IMR-90 (cell line): Measurements from ENCODE around the gene NEK6. TPM values are rescaled to one million over a fixed set of nuclear protein-coding genes. Genes with fewer than 3 reads are reported as not detected.

Experiments used
- ATAC-seq: fragments of 200-7000 bp; cut with Tn5 transposase; 2 replicates; pipeline ENCODE4 v1.9.1; 2020; ENCODE audit warnings: low read depth, mild to moderate bottlenecking, moderate library complexity
- BruUV-seq: library from RNA; stranded (reverse); fragments of 400-500 nt; replicated peaks from 2 replicates; lab custom pipeline; 2021; lab: Mats Ljungman, UMichigan
- CTCF ChIA-PET: fragments of 300-600 bp; formaldehyde crosslinking; extraction: SDS; loops from one replicate; lab custom pipeline; 2021; ENCODE audit warnings: antibody characterized with exemption; lab: Yijun Ruan, JAX
- POLR2A ChIA-PET: fragments of 300-600 bp; sonication (Branson Sonifier 250); formaldehyde crosslinking; loops from one replicate; lab custom pipeline; 2022; ENCODE audit warnings: antibody characterized with exemption; ENCODE audit not compliant: unreplicated experiment; lab: Charles Lee
- DNase-seq: peaks from one replicate; pipeline ENCODE4 v3.0.0; 2013
- H2AFZ ChIP-seq: replicated peaks from 2 replicates; pipeline ENCODE3; 2013; ENCODE audit warnings: low read length, mild to moderate bottlenecking; ENCODE audit not compliant: poor library complexity
- H2AK5ac ChIP-seq: 2 replicates; pipeline ENCODE4 v1.6.1; 2013; ENCODE audit warnings: low read depth, low read length, inconsistent platforms
- H2AK9ac ChIP-seq: replicated peaks from 2 replicates; pipeline ENCODE3; 2013; ENCODE audit warnings: mild to moderate bottlenecking, low read depth, low read length, moderate library complexity; ENCODE audit not compliant: poor library complexity
- H2BK120ac ChIP-seq: 2 replicates; pipeline ENCODE4 v1.6.1; 2013; ENCODE audit warnings: low read depth, low read length, inconsistent platforms
- H2BK15ac ChIP-seq: 3 replicates; pipeline ENCODE4 v1.6.1; 2013; ENCODE audit warnings: low read depth, low read length, inconsistent platforms
- H2BK20ac ChIP-seq: 2 replicates; pipeline ENCODE4 v1.6.1; 2013; ENCODE audit warnings: low read depth, mild to moderate bottlenecking, inconsistent platforms, low read length, moderate library complexity
- H2BK5ac ChIP-seq: 2 replicates; pipeline ENCODE4 v1.6.1; 2013; ENCODE audit warnings: mild to moderate bottlenecking, low read depth, low read length, inconsistent platforms; ENCODE audit not compliant: poor library complexity, severe bottlenecking
- H3K14ac ChIP-seq: replicated peaks from 2 replicates; pipeline ENCODE4 v1.6.1; 2013; ENCODE audit warnings: low read depth, low read length, inconsistent platforms
- H3K18ac ChIP-seq: 2 replicates; pipeline ENCODE4 v1.6.1; 2013; ENCODE audit warnings: low read depth, low read length, control low read depth
- H3K23ac ChIP-seq: 2 replicates; pipeline ENCODE4 v1.6.1; 2013; ENCODE audit warnings: low read depth, low read length, inconsistent platforms
- H3K27ac ChIP-seq: 2 replicates; pipeline ENCODE4 v1.5.1; 2013; ENCODE audit warnings: mild to moderate bottlenecking, control low read depth, low read length; ENCODE audit not compliant: insufficient read depth
- H3K27me3 ChIP-seq: 2 replicates; pipeline ENCODE4 v1.6.1; 2013; ENCODE audit warnings: low read length; ENCODE audit not compliant: control insufficient read depth, insufficient read depth
- H3K36me3 ChIP-seq: 2 replicates; pipeline ENCODE4 v1.6.1; 2013; ENCODE audit warnings: low read length, mixed read lengths; ENCODE audit not compliant: control insufficient read depth, insufficient read depth
- H3K4ac ChIP-seq: 2 replicates; pipeline ENCODE4 v1.6.1; 2013; ENCODE audit warnings: low read depth, low read length, inconsistent platforms
- H3K4me1 ChIP-seq: 2 replicates; pipeline ENCODE4 v1.6.1; 2013; ENCODE audit warnings: low read length, mixed read lengths; ENCODE audit not compliant: control insufficient read depth, insufficient read depth
- H3K4me2 ChIP-seq: 2 replicates; pipeline ENCODE4 v1.6.1; 2013; ENCODE audit warnings: low read depth, mild to moderate bottlenecking, control low read depth, low read length, moderate library complexity
- H3K4me3 ChIP-seq: 2 replicates; pipeline ENCODE4 v1.5.1; 2013; ENCODE audit warnings: low read depth, mild to moderate bottlenecking, control low read depth, low read length, moderate library complexity; ENCODE audit not compliant: insufficient read depth
- H3K56ac ChIP-seq: 2 replicates; pipeline ENCODE4 v1.6.1; 2013; ENCODE audit warnings: low read length, inconsistent platforms; ENCODE audit not compliant: insufficient read depth; ENCODE audit errors: extremely low read depth
- H3K79me1 ChIP-seq, 2 experiments: 2 replicates each; pipeline ENCODE4 v1.6.1; 2013; ENCODE audit warnings: low read length in 2 of 2, inconsistent platforms in 1 of 2, low read depth in 1 of 2
- H3K9ac ChIP-seq: 2 replicates; pipeline ENCODE4 v1.6.1; 2013; ENCODE audit warnings: low read depth, low read length, control low read depth
- H3K9me1 ChIP-seq: 2 replicates; pipeline ENCODE4 v1.6.1; 2013; ENCODE audit warnings: low read length, inconsistent platforms; ENCODE audit not compliant: insufficient read depth
- H3K9me3 ChIP-seq: 2 replicates; pipeline ENCODE4 v1.6.1; 2013; ENCODE audit warnings: low read length; ENCODE audit not compliant: control insufficient read depth, insufficient read depth
- H4K20me1 ChIP-seq: 2 replicates; pipeline ENCODE4 v1.6.1; 2013; ENCODE audit warnings: low read length, inconsistent platforms; ENCODE audit not compliant: insufficient read depth
- H4K5ac ChIP-seq: 2 replicates; pipeline ENCODE4 v1.6.1; 2013; ENCODE audit warnings: mild to moderate bottlenecking, low read depth, low read length, control low read depth
- H4K8ac ChIP-seq, 2 experiments: 2 replicates each; pipeline ENCODE4 v1.6.1; 2013; ENCODE audit warnings: low read depth in 2 of 2, low read length in 2 of 2, control low read depth in 1 of 2, inconsistent platforms in 1 of 2
- H4K91ac ChIP-seq: 2 replicates; pipeline ENCODE4 v1.6.1; 2013; ENCODE audit warnings: low read depth, low read length, inconsistent platforms; ENCODE audit not compliant: insufficient read depth
- BHLHE40 ChIP-seq: fragments of 150-350 bp; IDR thresholded peaks from 2 replicates; pipeline ENCODE4 v1.6.1; 2016; ENCODE audit warnings: mild to moderate bottlenecking, low read depth, low read length
- CEBPB ChIP-seq: IDR thresholded peaks from 2 replicates; pipeline ENCODE4 v1.6.1; 2012; ENCODE audit warnings: low read depth, low read length, improper control_type of control experiment
- CHD1 ChIP-seq: IDR thresholded peaks from 2 replicates; pipeline ENCODE4 v1.6.1; 2012; ENCODE audit warnings: low read depth, low read length, improper control_type of control experiment
- CTCF ChIP-seq: conservative IDR thresholded peaks from 2 replicates; pipeline ENCODE4 v1.5.1; 2012; ENCODE audit warnings: mild to moderate bottlenecking, low read depth, low read length, improper control_type of control experiment
- ELK1 ChIP-seq: fragments of 150-350 bp; IDR thresholded peaks from 2 replicates; pipeline ENCODE4 v1.6.1; 2016; ENCODE audit warnings: low read depth, mild to moderate bottlenecking, low read length, moderate library complexity, borderline replicate concordance
- FOS ChIP-seq: fragments of 150-350 bp; IDR thresholded peaks from 2 replicates; pipeline ENCODE4 v1.6.1; 2016; ENCODE audit warnings: low read depth, low read length
- MAFK ChIP-seq: IDR thresholded peaks from 2 replicates; pipeline ENCODE4 v1.6.1; 2012; ENCODE audit warnings: low read depth, low read length, improper control_type of control experiment
- MAZ ChIP-seq: IDR thresholded peaks from 2 replicates; pipeline ENCODE4 v1.6.1; 2012; ENCODE audit warnings: low read depth, mild to moderate bottlenecking, low read length, improper control_type of control experiment, moderate library complexity, borderline replicate concordance
- MXI1 ChIP-seq: IDR thresholded peaks from 2 replicates; pipeline ENCODE4 v1.6.1; 2012; ENCODE audit warnings: low read depth, mild to moderate bottlenecking, low read length, moderate library complexity, borderline replicate concordance
- NFE2L2 ChIP-seq: fragments of 150-350 bp; IDR thresholded peaks from 2 replicates; pipeline ENCODE4 v1.6.1; 2016; ENCODE audit warnings: low read depth, mild to moderate bottlenecking, low read length
- POLR2A ChIP-seq: IDR thresholded peaks from 2 replicates; pipeline ENCODE4 v1.6.1; 2012; ENCODE audit warnings: mild to moderate bottlenecking, low read depth, low read length
- RAD21 ChIP-seq: IDR thresholded peaks from 2 replicates; pipeline ENCODE4 v1.6.1; 2012; ENCODE audit warnings: low read length, improper control_type of control experiment
- RCOR1 ChIP-seq: IDR thresholded peaks from 2 replicates; pipeline ENCODE4 v1.6.1; 2012; ENCODE audit warnings: mild to moderate bottlenecking, low read length, improper control_type of control experiment; ENCODE audit not compliant: insufficient replicate concordance
- RFX5 ChIP-seq: IDR thresholded peaks from 2 replicates; pipeline ENCODE4 v1.8.0; 2012; ENCODE audit warnings: low read depth, mild to moderate bottlenecking, low read length, moderate library complexity
- SMC3 ChIP-seq: fragments of 150-350 bp; IDR thresholded peaks from 2 replicates; pipeline ENCODE4 v1.6.1; 2016; ENCODE audit warnings: low read depth, mild to moderate bottlenecking, antibody characterized with exemption, low read length, moderate library complexity
- USF2 ChIP-seq: fragments of 150-350 bp; IDR thresholded peaks from 2 replicates; pipeline ENCODE4 v1.6.1; 2017; ENCODE audit warnings: mild to moderate bottlenecking, antibody characterized with exemption, low read length, low read depth
- WGBS, 2 experiments: methylation state at CpG; one replicate each; pipeline versions ENCODE4 v1.1.5 to v1.1.7; 2013; ENCODE audit warnings: missing lambda C conversion rate in 2 of 2; ENCODE audit not compliant: insufficient read length in 1 of 2; ENCODE audit errors: extremely low coverage in 2 of 2; 5-methylcytosine and 5-hydroxymethylcytosine counted together
- dilution Hi-C: fragments of 300-500 bp; cut with HindIII; formaldehyde crosslinking; loops from one replicate; pipeline ENCODE4 v1.14.3; 2018; ENCODE audit warnings: low sequenced_read_pairs; ENCODE audit not compliant: unreplicated experiment
- in situ Hi-C: fragments of 300-500 bp; cut with MboI; formaldehyde crosslinking; loops from 3 replicates; pipeline ENCODE4 v1.14.3; 2019; ENCODE audit warnings: low sequenced_read_pairs, inconsistent platforms, mixed read lengths
- intact Hi-C: fragments of 100-400 bp; cut with micrococcal nuclease; formaldehyde crosslinking; loops from 2 replicates; pipeline ENCODE4 v1.10.0; 2022
- polyA plus RNA-seq, 3 experiments: library from polyadenylated mRNA; depleted of rRNA; stranded (reverse); fragments of >200 nt; gene quantifications; 2 replicates each; pipeline ENCODE4 v1.2.3, GENCODE V29; 2012; ENCODE audit warnings: low replicate concordance in 1 of 3
- total RNA-seq: library from RNA; depleted of rRNA; stranded (reverse); fragments of >200 nt; gene quantifications from 2 replicates; pipeline ENCODE4 v1.2.3, GENCODE V29; 2012

NEK6 gene
- total and polyA plus RNA-seq, 2 of the 4 experiments (the other 2 are of a cell fraction) = 79.9 to 112 TPM

GRCh38 chr9:124373386-124373785 is 115.6 kb downstream of the NEK6 start:
- no TSS peak for BruUV-seq
- dilution Hi-C loops = no loop called here
- Histone ChIP-seq H3K9me3 (no peaks in the 10 kb centered on the region), H3K4ac (no peak overlapping the region), H3K9me1 (peaks cover 8% of the 10 kb centered on the region; the same call in 1 of the 2 replicates), H3K56ac (no peak overlapping the region), H3K4me3 (no peak overlapping the region), H4K5ac (no peak overlapping the region), H2BK5ac (no peak overlapping the region), H4K20me1 (peaks cover 57% of the 10 kb centered on the region), H3K4me1 (peaks cover 5% of the 10 kb centered on the region), H3K27ac (no peak overlapping the region), H3K79me1 (peaks cover 52 to 85% of the 10 kb centered on the region in 2 experiments), H2AK9ac (no peak overlapping the region), H3K14ac (no peak overlapping the region), H4K91ac (no peak overlapping the region), H2BK120ac (no peak overlapping the region), H3K23ac (no peak overlapping the region), H2AFZ (no peak overlapping the region), H2BK15ac (no peak overlapping the region), H3K36me3 (peaks cover 9% of the 10 kb centered on the region), H2BK20ac (no peak overlapping the region), H3K9ac (no peak overlapping the region), H3K4me2 (no peak overlapping the region), H3K18ac (no peak overlapping the region), H3K27me3 (no peaks in the 10 kb centered on the region), H4K8ac (no peak overlapping the region), H2AK5ac (no peak overlapping the region)
- ChIA-PET POLR2A (no interaction called here), CTCF (no interaction called here)
- DNase-seq (no peak), ATAC-seq (no peak)
- no CpG with 5 or more reads among the region's 4 CpGs for WGBS, 2 experiments
- in situ Hi-C loops = no loop called here
- intact Hi-C loops = no loop called here
- TF ChIP-seq CTCF (no peak), ELK1 (no peak), USF2 (no peak), RCOR1 (no peak), FOS (no peak), POLR2A (no peak), MAZ (no peak), SMC3 (no peak), RAD21 (no peak), CHD1 (no peak), NFE2L2 (no peak), RFX5 (no peak), CEBPB (no peak), BHLHE40 (no peak), MAFK (no peak), MXI1 (no peak)
